Embryonic facial prominence (tissue), 1 donor: ENCODE results near the gene CSTPP1.
"Not testable (repeated sequence)": the region's sequence is repeated elsewhere in the genome, so short reads cannot be mapped to it uniquely, and the experiment has no call there.

Experiments used
- DNase-seq: peaks from one replicate; pipeline ENCODE4 v3.0.0-alpha.2; 2016; ENCODE audit errors: extremely low spot score

The CSTPP1 gene

GRCh38 chr11:47044119-47044518 is 107.6 kb downstream of the CSTPP1 start:
- DNase-seq, result no peak

- no peak for DNase-seq
Measured at GRCh38 chr11:47047972-47048371, 111.4 kb downstream of the CSTPP1 start.

DNA sequence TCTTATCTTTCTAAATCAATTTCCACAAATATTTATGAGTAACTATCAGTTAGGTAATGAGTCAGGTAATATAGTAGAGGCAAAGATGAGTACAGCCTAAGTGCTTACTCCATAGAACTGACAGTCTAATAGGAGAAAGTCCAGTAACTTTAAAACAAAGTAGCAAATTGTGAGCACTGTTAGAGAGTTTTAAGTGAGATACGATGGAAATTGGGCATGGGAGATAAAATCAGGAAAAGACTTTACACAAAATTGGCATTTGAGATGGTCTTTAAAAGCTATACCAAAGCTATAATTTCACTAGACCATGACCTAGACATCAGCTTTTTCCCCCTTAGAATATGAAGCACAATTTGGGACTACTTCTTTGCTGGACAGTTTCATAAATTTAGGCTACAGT is 113.7 kb downstream of the CSTPP1 start:
- no peak for DNase-seq

DNA sequence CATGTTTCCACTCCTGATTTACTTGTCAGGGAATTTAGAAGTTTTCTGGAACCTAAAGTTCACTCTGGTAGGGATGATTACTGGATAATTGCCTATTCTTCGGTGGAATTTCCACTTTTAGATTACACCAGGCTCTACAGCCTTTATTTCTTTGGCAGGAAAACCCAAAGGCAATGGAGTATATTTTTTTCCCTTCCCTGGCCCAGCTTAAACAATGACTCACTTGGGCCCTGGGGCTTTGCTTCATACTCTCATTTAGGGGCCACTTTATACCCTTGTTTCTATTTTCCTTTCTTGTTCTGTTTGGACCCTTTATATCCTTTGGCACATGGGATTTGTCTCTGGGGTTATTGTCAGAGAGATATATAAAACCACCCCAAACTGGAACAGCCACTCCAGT is 114.7 kb downstream of the CSTPP1 start:
- no peak for DNase-seq

DNA sequence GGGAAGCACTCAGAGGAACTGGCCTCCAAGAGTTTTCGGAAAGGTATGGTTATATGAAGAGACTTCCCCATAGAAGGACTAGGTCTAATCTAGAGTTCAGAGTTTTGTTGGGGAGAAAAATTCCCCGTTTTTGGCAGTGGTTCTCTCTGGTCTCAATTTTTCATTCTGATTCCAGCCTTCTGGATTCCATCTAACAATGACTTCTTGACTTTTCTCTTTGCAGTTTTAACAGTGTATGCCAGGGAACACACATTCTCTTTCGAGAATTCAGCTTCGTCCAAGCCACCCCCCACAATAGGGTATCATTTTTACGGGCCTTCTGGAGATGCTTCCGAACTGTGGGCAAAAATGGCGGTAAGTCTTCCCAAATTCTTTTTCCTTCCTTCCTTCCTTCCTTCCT is 115.6 kb downstream of the CSTPP1 start:
- DNase-seq, result no peak

DNA sequence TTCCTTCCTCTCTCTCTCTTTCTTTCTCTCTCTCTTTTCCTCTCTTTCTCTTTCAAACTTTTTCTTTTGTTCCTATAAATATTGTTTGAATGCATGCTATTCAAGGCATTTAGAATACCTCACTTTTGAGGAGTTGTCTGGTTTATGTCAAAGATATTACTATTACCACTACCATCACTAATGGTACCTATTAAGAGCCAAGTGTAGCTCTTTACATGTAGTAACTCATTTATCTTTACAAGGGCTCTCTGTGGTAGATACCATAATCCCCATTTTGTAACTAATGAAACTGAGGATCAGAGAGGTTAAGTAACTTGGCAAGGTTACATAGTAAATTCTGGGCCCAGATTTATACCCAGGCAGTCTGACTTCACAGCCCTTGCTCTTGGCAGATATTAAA is 116.0 kb downstream of the CSTPP1 start:
- DNase-seq, result no peak

- no peak for DNase-seq
Measured at GRCh38 chr11:47055534-47055933, 119.0 kb downstream of the CSTPP1 start.

DNA sequence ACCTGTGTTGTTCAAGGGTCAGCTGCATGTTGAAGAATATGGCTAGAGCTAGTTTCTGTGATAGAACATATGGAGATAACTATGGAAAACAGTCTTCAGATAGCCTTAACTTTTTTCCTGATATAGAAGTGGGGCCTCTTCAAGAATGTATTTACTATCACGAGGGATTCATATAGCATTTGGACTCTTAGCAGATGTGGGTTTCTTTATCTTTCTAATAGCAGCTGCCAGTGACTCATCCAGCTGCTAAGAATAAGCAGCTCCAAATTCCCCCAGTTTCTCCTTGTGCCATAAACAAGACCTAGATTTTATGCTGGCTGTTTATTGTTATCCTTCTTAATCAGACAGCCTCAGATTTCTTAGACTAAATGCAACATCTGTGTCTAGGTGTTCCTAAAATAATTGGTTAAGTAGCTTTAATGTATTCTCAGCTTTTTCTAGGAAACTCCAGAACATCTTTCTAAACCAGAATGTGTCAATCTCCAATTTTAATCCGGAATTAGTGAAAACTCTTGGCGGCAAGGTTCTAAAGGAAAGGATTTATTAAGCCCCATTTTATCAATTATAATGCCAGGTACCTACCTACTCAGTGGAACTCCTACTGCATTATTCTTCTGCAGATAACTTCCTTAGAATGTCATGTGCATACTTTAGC is 119.8 kb downstream of the CSTPP1 start:
- DNase-seq, result no peak

- DNase-seq, result no peak
Measured at GRCh38 chr11:47057365-47057764, 120.8 kb downstream of the CSTPP1 start.

- no peak for DNase-seq
Measured at GRCh38 chr11:47060807-47061206, 124.2 kb downstream of the CSTPP1 start.

- no peak for DNase-seq
Measured at GRCh38 chr11:47061429-47062178, 125.0 kb downstream of the CSTPP1 start.

DNA sequence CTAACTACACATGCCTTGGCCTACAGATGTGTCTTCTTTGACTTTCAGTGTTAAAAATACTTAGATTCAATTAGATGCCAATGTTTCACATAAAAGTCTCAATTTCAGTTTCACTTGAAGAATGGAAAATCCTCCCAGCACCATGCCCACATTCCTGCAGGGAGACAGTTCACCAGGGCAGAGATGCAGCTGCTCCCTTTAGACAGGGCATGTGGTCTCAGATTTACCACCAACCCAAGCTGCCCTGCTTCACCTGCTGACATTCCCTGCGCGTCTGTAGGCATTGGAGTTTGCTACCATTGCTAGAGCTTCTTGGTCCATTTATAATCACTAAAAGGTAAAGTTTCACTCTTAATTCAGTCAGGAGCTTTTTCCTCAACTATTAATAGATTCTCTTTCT is 126.2 kb downstream of the CSTPP1 start:
- DNase-seq, result no peak

DNA sequence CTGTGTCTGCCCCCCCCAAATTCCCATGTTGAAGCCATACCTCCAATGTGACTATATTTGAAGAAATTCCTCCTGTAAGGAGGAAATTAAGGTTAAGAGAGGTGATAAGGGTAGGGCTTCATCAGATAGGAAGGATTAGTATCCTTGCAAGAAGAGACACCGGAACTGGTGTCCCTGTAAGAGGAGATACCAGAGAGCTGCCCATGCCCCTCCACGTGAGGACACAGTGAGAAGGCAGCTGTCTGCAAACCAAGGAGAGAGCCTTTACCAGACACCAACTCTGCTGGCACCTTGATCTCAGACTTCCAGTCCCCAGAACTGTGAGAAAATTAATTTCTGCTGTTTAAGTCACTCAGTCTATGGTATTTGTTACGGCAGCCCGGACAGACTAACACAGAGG is 130.8 kb downstream of the CSTPP1 start:
- no peak for DNase-seq

GRCh38 chr11:47070769-47071168 is 134.2 kb downstream of the CSTPP1 start:
- DNase-seq, result no peak

GRCh38 chr11:47071341-47071740 is 134.8 kb downstream of the CSTPP1 start:
- no peak for DNase-seq

DNA sequence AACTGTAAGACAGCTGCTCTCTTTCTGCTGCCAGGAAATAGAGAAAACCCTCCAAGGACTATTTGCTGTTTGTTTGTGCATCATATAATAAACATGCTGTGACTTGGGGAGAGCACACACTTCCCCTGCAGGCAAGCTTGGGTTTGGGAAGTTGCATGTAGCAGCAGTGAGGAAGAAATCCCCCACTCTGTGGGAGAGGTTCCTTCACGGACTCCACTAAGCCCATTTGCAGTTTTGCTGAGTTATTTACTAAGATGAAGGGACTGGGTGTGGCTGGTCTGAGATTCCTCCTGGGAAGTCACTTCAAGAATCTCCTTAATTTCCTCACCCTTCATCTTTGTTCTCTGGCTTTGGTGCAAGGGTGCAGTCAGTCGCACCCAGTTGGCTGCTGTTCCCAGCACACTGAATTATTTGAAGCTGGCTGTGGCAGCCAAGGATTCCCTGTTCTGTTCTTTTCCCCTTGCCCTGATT is 135.3 kb downstream of the CSTPP1 start:
- DNase-seq, result no peak

DNA sequence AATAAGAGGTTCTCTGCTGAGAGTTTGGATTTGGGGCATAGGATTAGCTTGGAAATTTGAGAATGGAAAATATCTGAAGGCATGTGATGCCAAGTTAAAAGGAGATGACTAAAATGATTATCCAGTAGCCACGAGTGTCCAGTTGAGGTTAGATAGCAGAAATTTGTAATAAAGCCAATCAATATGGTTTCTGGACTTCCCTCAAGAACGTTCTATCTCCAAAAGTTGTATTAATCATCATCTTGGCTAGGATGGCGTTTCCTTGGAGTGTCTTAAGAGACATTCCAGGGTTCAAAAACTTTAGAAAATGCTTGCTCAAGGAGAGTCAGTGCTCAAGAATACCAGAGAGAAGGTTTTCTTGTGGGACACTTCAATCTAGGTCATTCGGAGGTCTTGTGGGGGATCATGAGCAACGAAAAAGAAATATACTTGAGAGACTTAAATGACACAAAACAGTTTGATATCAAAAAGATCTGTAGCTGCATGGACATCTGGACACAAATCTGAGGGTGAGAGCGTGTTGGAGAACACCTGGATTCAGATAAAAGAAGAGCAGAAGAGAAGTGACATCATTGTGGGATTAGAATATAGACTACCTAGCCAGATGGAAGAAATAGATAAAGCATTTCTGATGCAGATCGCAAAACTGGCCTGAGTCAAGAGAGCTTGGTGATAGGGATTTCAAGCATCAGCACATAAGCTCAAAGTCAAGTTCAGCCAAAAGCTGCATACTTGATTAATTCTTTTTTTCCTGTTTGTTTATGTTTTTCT is 142.4 kb downstream of the CSTPP1 start:
- no peak for DNase-seq

DNA sequence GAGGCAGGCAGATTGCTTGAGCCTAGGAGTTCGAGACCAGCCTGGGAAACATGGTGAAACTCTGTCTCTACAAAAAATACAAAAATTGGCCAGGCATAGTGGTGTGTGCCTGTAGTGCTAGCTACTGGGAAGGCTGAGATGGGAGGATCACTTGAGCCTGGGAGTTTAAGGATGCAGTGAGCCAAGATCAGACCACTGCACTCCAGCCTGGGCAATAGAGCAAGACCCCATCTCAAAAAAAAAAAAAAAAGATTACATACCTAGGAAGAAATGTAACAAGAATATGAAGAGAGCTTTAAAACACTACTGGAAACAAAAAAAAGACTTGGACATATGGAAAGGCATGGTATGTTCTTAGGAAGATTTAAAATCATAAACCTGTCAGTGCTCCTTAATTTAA is 144.2 kb downstream of the CSTPP1 start:
- DNase-seq, result not testable (repeated sequence)

DNA sequence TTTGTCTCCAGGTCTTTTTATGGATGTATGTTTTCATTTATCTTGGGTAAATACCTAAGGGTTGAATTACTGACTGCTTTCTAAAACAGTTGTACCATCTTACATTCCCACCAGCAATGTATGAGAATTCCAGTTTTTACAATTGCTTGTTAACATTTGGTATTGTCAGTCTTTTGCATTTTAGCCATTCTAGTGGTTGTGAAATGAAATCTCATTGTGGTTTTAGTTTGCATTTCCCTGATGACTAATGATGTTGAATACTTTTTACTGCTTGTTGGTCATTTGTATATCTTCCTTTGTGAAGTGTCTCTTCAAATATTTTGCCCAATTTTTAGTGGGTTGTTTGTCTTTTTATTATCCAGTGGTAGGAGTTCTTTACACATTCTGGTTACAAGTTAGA is 147.4 kb downstream of the CSTPP1 start:
- DNase-seq, result no peak

DNA sequence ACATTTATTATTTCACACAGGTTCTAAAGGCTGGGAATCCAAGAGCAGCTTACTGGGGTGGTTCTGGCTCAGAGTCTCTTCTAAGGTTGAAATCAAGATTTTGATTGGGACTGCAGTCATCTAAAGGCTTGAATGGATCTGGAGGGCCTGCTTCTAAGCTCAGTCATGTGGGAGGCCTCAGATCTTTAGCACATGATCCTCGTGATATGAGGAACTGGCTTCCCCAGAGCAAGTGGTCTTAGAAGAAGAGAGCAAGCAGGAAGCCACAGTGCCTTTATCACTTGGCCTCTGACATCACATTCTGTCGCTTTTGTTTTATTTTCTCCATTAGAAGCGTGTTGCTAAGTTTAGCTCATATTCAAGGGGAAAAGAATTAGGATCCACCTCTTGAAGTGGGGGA is 151.2 kb downstream of the CSTPP1 start:
- no peak for DNase-seq

GRCh38 chr11:47093541-47093940 is 157.0 kb downstream of the CSTPP1 start:
- DNase-seq, result no peak

GRCh38 chr11:47096871-47097270 is 160.3 kb downstream of the CSTPP1 start:
- DNase-seq, result not testable (repeated sequence)

- DNase-seq, result not testable (repeated sequence)
Measured at GRCh38 chr11:47098223-47098622, 161.7 kb downstream of the CSTPP1 start.
